ENCODE results near the gene FHIT.

The FHIT gene

GRCh38 chr3:60076331-60076730 lies 1174.9 kb downstream of the FHIT start:
- TF ChIP-seq SIN3A (IDR thresholded peaks at IDR 0.05; ENCODE audit: borderline replicate concordance, insufficient read depth, low read length) = no peak
- TF ChIP-seq FOXP2 (optimal IDR thresholded peaks at IDR 0.05; ENCODE audit: borderline replicate concordance, extremely low read depth, extremely low read length, insufficient read depth) = no peak
- TF ChIP-seq, protein P1, sequence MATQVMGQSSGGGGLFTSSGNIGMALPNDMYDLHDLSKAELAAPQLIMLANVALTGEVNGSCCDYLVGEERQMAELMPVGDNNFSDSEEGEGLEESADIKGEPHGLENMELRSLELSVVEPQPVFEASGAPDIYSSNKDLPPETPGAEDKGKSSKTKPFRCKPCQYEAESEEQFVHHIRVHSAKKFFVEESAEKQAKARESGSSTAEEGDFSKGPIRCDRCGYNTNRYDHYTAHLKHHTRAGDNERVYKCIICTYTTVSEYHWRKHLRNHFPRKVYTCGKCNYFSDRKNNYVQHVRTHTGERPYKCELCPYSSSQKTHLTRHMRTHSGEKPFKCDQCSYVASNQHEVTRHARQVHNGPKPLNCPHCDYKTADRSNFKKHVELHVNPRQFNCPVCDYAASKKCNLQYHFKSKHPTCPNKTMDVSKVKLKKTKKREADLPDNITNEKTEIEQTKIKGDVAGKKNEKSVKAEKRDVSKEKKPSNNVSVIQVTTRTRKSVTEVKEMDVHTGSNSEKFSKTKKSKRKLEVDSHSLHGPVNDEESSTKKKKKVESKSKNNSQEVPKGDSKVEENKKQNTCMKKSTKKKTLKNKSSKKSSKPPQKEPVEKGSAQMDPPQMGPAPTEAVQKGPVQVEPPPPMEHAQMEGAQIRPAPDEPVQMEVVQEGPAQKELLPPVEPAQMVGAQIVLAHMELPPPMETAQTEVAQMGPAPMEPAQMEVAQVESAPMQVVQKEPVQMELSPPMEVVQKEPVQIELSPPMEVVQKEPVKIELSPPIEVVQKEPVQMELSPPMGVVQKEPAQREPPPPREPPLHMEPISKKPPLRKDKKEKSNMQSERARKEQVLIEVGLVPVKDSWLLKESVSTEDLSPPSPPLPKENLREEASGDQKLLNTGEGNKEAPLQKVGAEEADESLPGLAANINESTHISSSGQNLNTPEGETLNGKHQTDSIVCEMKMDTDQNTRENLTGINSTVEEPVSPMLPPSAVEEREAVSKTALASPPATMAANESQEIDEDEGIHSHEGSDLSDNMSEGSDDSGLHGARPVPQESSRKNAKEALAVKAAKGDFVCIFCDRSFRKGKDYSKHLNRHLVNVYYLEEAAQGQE (IDR thresholded peaks at IDR 0.05; ENCODE audit: insufficient read depth in 1 of 2, low read depth in 2 of 2, low read length in 2 of 2) = no peak
- TF ChIP-seq TAF1 (IDR thresholded peaks at IDR 0.05; ENCODE audit: borderline replicate concordance, insufficient read depth, low read length) = no peak
- no peak for TF ChIP-seq POLR2AphosphoS5 (IDR thresholded peaks at IDR 0.05; ENCODE audit: low read depth, low read length)

- TF ChIP-seq, protein P1 (IDR thresholded peaks at IDR 0.05; ENCODE audit: insufficient read depth in 1 of 2, low read depth in 2 of 2, low read length in 2 of 2) = no peak
- TF ChIP-seq SIN3A (IDR thresholded peaks at IDR 0.05; ENCODE audit: borderline replicate concordance, insufficient read depth, low read length) (no peak), POLR2AphosphoS5 (IDR thresholded peaks at IDR 0.05; ENCODE audit: low read depth, low read length) (no peak), TAF1 (IDR thresholded peaks at IDR 0.05; ENCODE audit: borderline replicate concordance, insufficient read depth, low read length) (no peak), FOXP2 (optimal IDR thresholded peaks at IDR 0.05; ENCODE audit: borderline replicate concordance, extremely low read depth, extremely low read length, insufficient read depth) (no peak)
These were observed 1177.3 kb downstream of the FHIT start for GRCh38 chr3:60073942-60074341.

GRCh38 chr3:60073228-60073627 lies 1178.0 kb downstream of the FHIT start:
- TF ChIP-seq POLR2AphosphoS5 (IDR thresholded peaks at IDR 0.05; ENCODE audit: low read depth, low read length) = no peak
- TF ChIP-seq TAF1 (IDR thresholded peaks at IDR 0.05; ENCODE audit: borderline replicate concordance, insufficient read depth, low read length) = no peak
- TF ChIP-seq, protein P1 (IDR thresholded peaks at IDR 0.05; ENCODE audit: insufficient read depth in 1 of 2, low read depth in 2 of 2, low read length in 2 of 2) = no peak
- TF ChIP-seq FOXP2 (optimal IDR thresholded peaks at IDR 0.05; ENCODE audit: borderline replicate concordance, extremely low read depth, extremely low read length, insufficient read depth) = no peak
- no peak for TF ChIP-seq SIN3A (IDR thresholded peaks at IDR 0.05; ENCODE audit: borderline replicate concordance, insufficient read depth, low read length)

DNA sequence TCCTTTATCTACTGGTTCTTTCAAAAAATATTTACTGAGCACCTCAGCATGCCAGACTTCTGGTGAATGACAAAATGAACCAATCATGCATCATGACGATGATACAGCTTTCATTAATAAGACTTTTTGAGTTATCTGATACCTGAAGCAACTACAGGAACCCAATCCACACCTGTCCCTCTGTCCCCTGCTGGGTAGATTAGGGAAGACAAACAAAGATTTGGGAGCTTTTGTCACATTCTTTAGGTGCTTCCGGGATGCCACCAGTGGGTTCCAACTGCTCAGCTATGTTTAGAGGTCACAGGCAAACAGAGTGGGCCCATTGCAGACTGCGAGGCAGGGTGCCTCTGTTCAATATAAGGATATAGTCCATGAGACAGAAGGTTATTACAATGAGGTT lies 1180.9 kb downstream of the FHIT start:
- TF ChIP-seq POLR2AphosphoS5 (IDR thresholded peaks at IDR 0.05; ENCODE audit: low read depth, low read length) (no peak), FOXP2 (optimal IDR thresholded peaks at IDR 0.05; ENCODE audit: borderline replicate concordance, extremely low read depth, extremely low read length, insufficient read depth) (no peak), SIN3A (IDR thresholded peaks at IDR 0.05; ENCODE audit: borderline replicate concordance, insufficient read depth, low read length) (no peak), TAF1 (IDR thresholded peaks at IDR 0.05; ENCODE audit: borderline replicate concordance, insufficient read depth, low read length) (no peak)
- TF ChIP-seq, protein P1 (IDR thresholded peaks at IDR 0.05; ENCODE audit: insufficient read depth in 1 of 2, low read depth in 2 of 2, low read length in 2 of 2) = no peak
